A549 (cell line): ENCODE measurements around the gene MMP15.

Experiments used
- ELK1 ChIP-seq: fragments of 150-350 bp; IDR thresholded peaks from 2 replicates; pipeline ENCODE4 v1.6.1; 2014; ENCODE audit warnings: low read depth, mild to moderate bottlenecking, low read length
- EP300 ChIP-seq, 2 experiments: fragments of >200 bp; sonication (Bioruptor Twin); formaldehyde crosslinking; IDR thresholded peaks; 2 replicates in 1 of 2; 3 replicates in 1 of 2; pipeline ENCODE4 v1.6.1; 2016 to 2017
- JUNB ChIP-seq: fragments of >200 bp; sonication (Bioruptor Twin); formaldehyde crosslinking; IDR thresholded peaks from 2 replicates; pipeline ENCODE4 v1.6.1; 2016
- POLR2A ChIP-seq: IDR thresholded peaks from 2 replicates; pipeline ENCODE4 v1.6.1; 2012; ENCODE audit warnings: mild to moderate bottlenecking, low read length
- TF ChIP-seq, protein P1 (sequence below): fragments of >200 bp; sonication (Bioruptor Twin); formaldehyde crosslinking; IDR thresholded peaks from 3 replicates; pipeline ENCODE4 v1.5.1; 2016

- TF ChIP-seq, protein P1, sequence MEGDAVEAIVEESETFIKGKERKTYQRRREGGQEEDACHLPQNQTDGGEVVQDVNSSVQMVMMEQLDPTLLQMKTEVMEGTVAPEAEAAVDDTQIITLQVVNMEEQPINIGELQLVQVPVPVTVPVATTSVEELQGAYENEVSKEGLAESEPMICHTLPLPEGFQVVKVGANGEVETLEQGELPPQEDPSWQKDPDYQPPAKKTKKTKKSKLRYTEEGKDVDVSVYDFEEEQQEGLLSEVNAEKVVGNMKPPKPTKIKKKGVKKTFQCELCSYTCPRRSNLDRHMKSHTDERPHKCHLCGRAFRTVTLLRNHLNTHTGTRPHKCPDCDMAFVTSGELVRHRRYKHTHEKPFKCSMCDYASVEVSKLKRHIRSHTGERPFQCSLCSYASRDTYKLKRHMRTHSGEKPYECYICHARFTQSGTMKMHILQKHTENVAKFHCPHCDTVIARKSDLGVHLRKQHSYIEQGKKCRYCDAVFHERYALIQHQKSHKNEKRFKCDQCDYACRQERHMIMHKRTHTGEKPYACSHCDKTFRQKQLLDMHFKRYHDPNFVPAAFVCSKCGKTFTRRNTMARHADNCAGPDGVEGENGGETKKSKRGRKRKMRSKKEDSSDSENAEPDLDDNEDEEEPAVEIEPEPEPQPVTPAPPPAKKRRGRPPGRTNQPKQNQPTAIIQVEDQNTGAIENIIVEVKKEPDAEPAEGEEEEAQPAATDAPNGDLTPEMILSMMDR: no peak
- TF ChIP-seq JUNB (no peak), EP300 (IDR thresholded peaks at IDR 0.05) (no peak), ELK1 (no peak), POLR2A (no peak)
Observed at GRCh38 chr16:58046936-58047335, 21.4 kb downstream of the MMP15 start.
